A549 (cell line): Measurements from ENCODE around the gene GDF9.

Experiments used
- EP300 ChIP-seq, 2 experiments: fragments of >200 bp; sonication (Bioruptor Twin); formaldehyde crosslinking; IDR thresholded peaks; 2 replicates in 1 of 2; 3 replicates in 1 of 2; pipeline ENCODE4 v1.6.1; 2016 to 2017
- FOXS1 ChIP-seq: fragments of 250-450 bp; sonication (Bioruptor Pico); IDR thresholded peaks from 2 replicates; pipeline ENCODE4 v1.5.0; 2020; ENCODE audit warnings: mild to moderate bottlenecking, moderate library complexity
- KDM1A ChIP-seq: fragments of 200-600 bp; sonication (generic); IDR thresholded peaks from 2 replicates; pipeline ENCODE4 v1.6.1; 2016; ENCODE audit warnings: low read depth, mild to moderate bottlenecking
- MAFK ChIP-seq: fragments of 450-650 bp; IDR thresholded peaks from 2 replicates; pipeline ENCODE4 v1.6.1; 2014; ENCODE audit not compliant: partially characterized antibody
- POLR2A ChIP-seq: IDR thresholded peaks from 2 replicates; pipeline ENCODE4 v1.6.1; 2012; ENCODE audit warnings: mild to moderate bottlenecking, low read length
- RAD21 ChIP-seq, 2 experiments: fragments of >200 bp in 1 of 2; sonication (Bioruptor Twin) in 1 of 2; formaldehyde crosslinking in 1 of 2; IDR thresholded peaks in 1 of 2; conservative IDR thresholded peaks in 1 of 2; 2 replicates in 1 of 2; 3 replicates in 1 of 2; pipeline ENCODE4 v1.6.1; 2012 to 2018; ENCODE audit warnings: inconsistent platforms in 1 of 2
- RNF2 ChIP-seq: fragments of 200-600 bp; sonication (generic); IDR thresholded peaks from 2 replicates; pipeline ENCODE4 v1.6.1; 2016; ENCODE audit warnings: low read depth, mild to moderate bottlenecking, antibody characterized with exemption, moderate library complexity, borderline replicate concordance
- SMC3 ChIP-seq: fragments of >200 bp; sonication (Bioruptor Twin); formaldehyde crosslinking; IDR thresholded peaks from 3 replicates; pipeline ENCODE4 v1.6.1; 2018; ENCODE audit warnings: inconsistent platforms
- TFCP2L1 ChIP-seq: fragments of 250-450 bp; sonication (Bioruptor Pico); IDR thresholded peaks from 2 replicates; pipeline ENCODE4 v1.5.0; 2021; ENCODE audit warnings: mild to moderate bottlenecking
- TF ChIP-seq, protein P1 (sequence below): fragments of >200 bp; sonication (Bioruptor Twin); formaldehyde crosslinking; IDR thresholded peaks from 3 replicates; pipeline ENCODE4 v1.5.1; 2016
- TF ChIP-seq, protein P2 (sequence below): fragments of 250-450 bp; sonication (Bioruptor Pico); IDR thresholded peaks from 2 replicates; pipeline ENCODE4 v1.5.0; 2021; ENCODE audit warnings: mild to moderate bottlenecking, moderate library complexity, borderline replicate concordance
- TF ChIP-seq, protein P3 (sequence below): fragments of 450-650 bp; IDR thresholded peaks from 2 replicates; pipeline ENCODE4 v1.6.1; 2014; ENCODE audit warnings: antibody characterized with exemption

DNA sequence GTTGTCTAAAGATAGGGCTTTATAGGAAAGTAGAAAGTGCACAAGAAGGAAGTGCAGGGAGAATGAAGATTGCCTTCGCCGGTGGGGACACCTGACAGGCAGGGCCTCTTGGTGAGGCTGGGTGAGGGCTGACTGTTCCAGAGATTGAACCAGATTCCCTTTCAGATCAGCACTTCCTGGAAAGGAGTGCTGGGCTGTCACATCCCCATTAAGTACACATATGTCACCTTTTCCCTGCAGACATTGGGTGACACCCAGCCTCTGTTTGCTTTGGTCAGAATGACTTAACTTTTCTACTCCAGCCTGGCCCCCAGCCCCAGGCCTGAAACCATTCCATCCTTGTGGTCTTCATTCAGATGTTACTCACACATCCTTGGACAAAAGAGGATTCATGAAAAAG lies 28.4 kb downstream of the GDF9 start:
- TF ChIP-seq, protein P1, sequence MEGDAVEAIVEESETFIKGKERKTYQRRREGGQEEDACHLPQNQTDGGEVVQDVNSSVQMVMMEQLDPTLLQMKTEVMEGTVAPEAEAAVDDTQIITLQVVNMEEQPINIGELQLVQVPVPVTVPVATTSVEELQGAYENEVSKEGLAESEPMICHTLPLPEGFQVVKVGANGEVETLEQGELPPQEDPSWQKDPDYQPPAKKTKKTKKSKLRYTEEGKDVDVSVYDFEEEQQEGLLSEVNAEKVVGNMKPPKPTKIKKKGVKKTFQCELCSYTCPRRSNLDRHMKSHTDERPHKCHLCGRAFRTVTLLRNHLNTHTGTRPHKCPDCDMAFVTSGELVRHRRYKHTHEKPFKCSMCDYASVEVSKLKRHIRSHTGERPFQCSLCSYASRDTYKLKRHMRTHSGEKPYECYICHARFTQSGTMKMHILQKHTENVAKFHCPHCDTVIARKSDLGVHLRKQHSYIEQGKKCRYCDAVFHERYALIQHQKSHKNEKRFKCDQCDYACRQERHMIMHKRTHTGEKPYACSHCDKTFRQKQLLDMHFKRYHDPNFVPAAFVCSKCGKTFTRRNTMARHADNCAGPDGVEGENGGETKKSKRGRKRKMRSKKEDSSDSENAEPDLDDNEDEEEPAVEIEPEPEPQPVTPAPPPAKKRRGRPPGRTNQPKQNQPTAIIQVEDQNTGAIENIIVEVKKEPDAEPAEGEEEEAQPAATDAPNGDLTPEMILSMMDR = no peak
- TF ChIP-seq, protein P2, sequence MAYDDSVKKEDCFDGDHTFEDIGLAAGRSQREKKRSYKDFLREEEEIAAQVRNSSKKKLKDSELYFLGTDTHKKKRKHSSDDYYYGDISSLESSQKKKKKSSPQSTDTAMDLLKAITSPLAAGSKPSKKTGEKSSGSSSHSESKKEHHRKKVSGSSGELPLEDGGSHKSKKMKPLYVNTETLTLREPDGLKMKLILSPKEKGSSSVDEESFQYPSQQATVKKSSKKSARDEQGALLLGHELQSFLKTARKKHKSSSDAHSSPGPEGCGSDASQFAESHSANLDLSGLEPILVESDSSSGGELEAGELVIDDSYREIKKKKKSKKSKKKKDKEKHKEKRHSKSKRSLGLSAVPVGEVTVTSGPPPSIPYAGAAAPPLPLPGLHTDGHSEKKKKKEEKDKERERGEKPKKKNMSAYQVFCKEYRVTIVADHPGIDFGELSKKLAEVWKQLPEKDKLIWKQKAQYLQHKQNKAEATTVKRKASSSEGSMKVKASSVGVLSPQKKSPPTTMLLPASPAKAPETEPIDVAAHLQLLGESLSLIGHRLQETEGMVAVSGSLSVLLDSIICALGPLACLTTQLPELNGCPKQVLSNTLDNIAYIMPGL (CRISPR knock-in tag) = no peak
- TF ChIP-seq POLR2A (no peak), SMC3 (no peak), RNF2 (no peak), KDM1A (no peak), FOXS1 (CRISPR knock-in tag) (no peak), RAD21 (conservative IDR thresholded peaks at IDR 0.05 in 1 of 2, IDR thresholded peaks at IDR 0.05 in 1 of 2) (no peak), EP300 (IDR thresholded peaks at IDR 0.05) (no peak), MAFK (no peak), TFCP2L1 (CRISPR knock-in tag) (no peak)
- TF ChIP-seq, protein P3, sequence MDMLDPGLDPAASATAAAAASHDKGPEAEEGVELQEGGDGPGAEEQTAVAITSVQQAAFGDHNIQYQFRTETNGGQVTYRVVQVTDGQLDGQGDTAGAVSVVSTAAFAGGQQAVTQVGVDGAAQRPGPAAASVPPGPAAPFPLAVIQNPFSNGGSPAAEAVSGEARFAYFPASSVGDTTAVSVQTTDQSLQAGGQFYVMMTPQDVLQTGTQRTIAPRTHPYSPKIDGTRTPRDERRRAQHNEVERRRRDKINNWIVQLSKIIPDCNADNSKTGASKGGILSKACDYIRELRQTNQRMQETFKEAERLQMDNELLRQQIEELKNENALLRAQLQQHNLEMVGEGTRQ = no peak
